ENCODE results near the gene ZBTB7C. TPM values are rescaled to one million over a fixed set of nuclear protein-coding genes. Genes with fewer than 3 reads are reported as not detected.

The ZBTB7C gene
- total and polyA plus RNA-seq, 2 of the 8 experiments (the other 6 are each of a cell fraction or from before 2014, with no cell fraction given) = 0.15 to 0.45 TPM

DNA sequence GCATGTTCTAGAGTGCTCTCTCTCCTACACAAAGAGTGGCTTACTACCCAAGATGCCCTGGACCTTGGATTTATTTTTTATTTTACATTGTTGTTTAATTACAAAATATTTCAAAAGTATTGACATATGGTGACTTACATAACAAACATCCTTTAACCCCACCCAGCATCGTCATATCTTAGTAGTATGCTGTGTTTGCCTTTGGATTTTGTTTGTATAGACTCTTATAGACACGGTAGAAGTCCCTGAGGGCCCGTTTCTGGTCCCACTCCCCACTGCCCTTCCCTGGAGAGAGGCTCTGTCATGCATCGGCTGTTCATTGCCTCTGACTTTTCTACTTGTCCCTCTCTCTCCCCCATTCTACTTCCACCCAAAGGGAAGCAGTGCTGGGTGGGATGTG is 112.0 kb downstream of the ZBTB7C start:
- H3K27ac ChIP-seq (ENCODE audit: low read depth, low read length) = no peak overlapping the region
- no peak overlapping the region for H3K9ac ChIP-seq (replicated peaks in 1 of 4; ENCODE audit: extremely low read depth in 1 of 4, low read depth in 3 of 4, low read length in 3 of 4)
- no peak overlapping the region for H4K8ac ChIP-seq (ENCODE audit: extremely low read depth, insufficient read depth, low read length)
- no peaks in the 10 kb centered on the region for H3K79me1 ChIP-seq (ENCODE audit: low read depth, low read length)
- no peak overlapping the region for H3K4ac ChIP-seq (replicated peaks; ENCODE audit: insufficient read length, low read depth, low read length)
- CTCF ChIA-PET (ENCODE audit: partially characterized antibody) = interaction anchor here (3.5 kb wide), 1 partner anchor 67 kb away, joined by 28 read pairs; no protein-coding TSS in a partner anchor
- H3K4me1 ChIP-seq (replicated peaks in 1 of 4; ENCODE audit: control insufficient read depth in 3 of 4, insufficient read depth in 4 of 4, low read length in 3 of 4) = peaks cover 0 to 11% (median 6%) of the 10 kb centered on the region in 4 experiments; a peak in 5 of 7 replicates
- no peak overlapping the region for H3K4me2 ChIP-seq (ENCODE audit: insufficient read depth in 1 of 2, low read depth in 2 of 2, low read length in 2 of 2)
- no peaks in the 10 kb centered on the region for H4K20me1 ChIP-seq (replicated peaks in 1 of 2; ENCODE audit: control insufficient read depth in 1 of 2, insufficient read depth in 2 of 2, low read length in 2 of 2)
- H3K23ac ChIP-seq (ENCODE audit: insufficient read length) = no peak overlapping the region
- FAIRE-seq (no peak), DNase-seq (ENCODE audit: low read depth in 1 of 2, low spot score in 2 of 2) (no peak)
- H3K4me3 ChIP-seq (ENCODE audit: extremely low read depth in 1 of 4, insufficient read depth in 2 of 4, low read depth in 3 of 4, low read length in 4 of 4) = no peak overlapping the region
- no peak overlapping the region for H2BK5ac ChIP-seq (ENCODE audit: low read depth, low read length)
- POLR2A ChIA-PET (ENCODE audit: partially characterized antibody) = no interaction called here
- no peak overlapping the region for H3K56ac ChIP-seq (replicated peaks; ENCODE audit: insufficient read length, low read depth, low read length)
- H2BK20ac ChIP-seq (ENCODE audit: low read length) = no peak overlapping the region
- no peaks in the 10 kb centered on the region for H3K23me2 ChIP-seq (ENCODE audit: low read depth, low read length)
- H3K79me2 ChIP-seq (ENCODE audit: control insufficient read depth in 1 of 2, insufficient read depth in 2 of 2, low read length in 2 of 2) = no peaks in the 10 kb centered on the region
- no peak overlapping the region for H4K91ac ChIP-seq (replicated peaks; ENCODE audit: insufficient read length, low read length)
- no peak overlapping the region for H4K5ac ChIP-seq (ENCODE audit: insufficient read length, low read depth, low read length)
- no peaks in the 10 kb centered on the region for H3K9me3 ChIP-seq (ENCODE audit: insufficient read depth in 2 of 2, low read depth in 1 of 2, low read length in 1 of 2)
- TF ChIP-seq BACH1 (IDR thresholded peaks at IDR 0.05; ENCODE audit: low read length) (no peak), SIX5 (IDR thresholded peaks at IDR 0.05; ENCODE audit: low read depth, low read length) (no peak), SIN3A (conservative IDR thresholded peaks at IDR 0.05 in 1 of 2, IDR thresholded peaks at IDR 0.05 in 1 of 2; ENCODE audit: low read depth in 1 of 2, low read length in 2 of 2) (no peak), TAF1 (IDR thresholded peaks at IDR 0.05; ENCODE audit: low read depth, low read length) (no peak)
- H2BK12ac ChIP-seq (ENCODE audit: low read depth, low read length) = no peak overlapping the region
- no peak overlapping the region for H2BK15ac ChIP-seq (ENCODE audit: low read length)
- no peaks in the 10 kb centered on the region for H3K27me3 ChIP-seq (replicated peaks in 1 of 4; ENCODE audit: control insufficient read depth in 3 of 4, extremely low read depth in 1 of 4, insufficient read depth in 3 of 4, low read length in 3 of 4)
- 91% methylated on average over 4 of the region's 4 CpGs; no CpG with 5 or more reads in 1 of the 2 experiments for WGBS, 2 experiments (ENCODE audit: extremely low coverage in 1 of 2, insufficient coverage in 1 of 2, insufficient read length in 1 of 2, insufficient replicate concordance in 2 of 2, low coverage in 1 of 2, low lambda C conversion rate in 2 of 2, missing lambda C conversion rate in 1 of 2)
- H2AK5ac ChIP-seq (ENCODE audit: low read depth, low read length) = no peak overlapping the region
- H3K18ac ChIP-seq (ENCODE audit: extremely low read depth, low read length) = no peak overlapping the region
- no peak overlapping the region for H2BK120ac ChIP-seq (replicated peaks; ENCODE audit: low read depth, low read length)
- no peak overlapping the region for H2AFZ ChIP-seq (ENCODE audit: low read length)
- no peaks in the 10 kb centered on the region for H3K36me3 ChIP-seq (ENCODE audit: control insufficient read depth in 2 of 4, insufficient read depth in 4 of 4, low read length in 3 of 4)
- H3K14ac ChIP-seq (ENCODE audit: insufficient read length) = no peak overlapping the region
